ENCODE data around the gene PCNX1. TPM values are rescaled to one million over a fixed set of nuclear protein-coding genes. Genes with fewer than 3 reads are reported as not detected.
"Not testable (repeated sequence)": the region's sequence is repeated elsewhere in the genome, so short reads cannot be mapped to it uniquely, and the experiment has no call there.

The PCNX1 gene
- total RNA-seq, 1 experiment from 2014 or later, result 48.0 TPM

GRCh38 chr14:70873627-70874026 is 33.6 kb upstream of the PCNX1 start:
- Histone ChIP-seq H3K4ac (ENCODE audit: low read depth, low read length) (no peak overlapping the region), H3K4me1 (ENCODE audit: insufficient read depth, low read length) (no peaks in the 10 kb centered on the region; the same call in 1 of the 2 replicates), H3K4me2 (ENCODE audit: insufficient read depth, insufficient read length, low read length) (no peak overlapping the region), H4K8ac (replicated peaks; ENCODE audit: insufficient read length, low read depth, low read length) (no peak overlapping the region), H2BK120ac (ENCODE audit: low read depth, low read length, poor library complexity, severe bottlenecking) (no peak overlapping the region), H2AK5ac (ENCODE audit: insufficient read length, low read length) (no peak overlapping the region), H2AFZ (ENCODE audit: low read length) (no peak overlapping the region), H2BK20ac (ENCODE audit: low read depth, low read length, poor library complexity, severe bottlenecking) (no peak overlapping the region), H3K14ac (ENCODE audit: insufficient read depth, low read length) (no peak overlapping the region), H3K79me1 (ENCODE audit: insufficient read depth, low read depth, low read length, poor library complexity, severe bottlenecking) (no peaks in the 10 kb centered on the region), H3K23me2 (ENCODE audit: insufficient read length, low read depth, low read length, poor library complexity, severe bottlenecking) (no peaks in the 10 kb centered on the region), H4K91ac (ENCODE audit: insufficient read length, low read depth, low read length) (no peak overlapping the region), H3K27ac (ENCODE audit: insufficient read length, low read depth, low read length) (no peak overlapping the region), H3K79me2 (ENCODE audit: insufficient read depth, low read length) (no peaks in the 10 kb centered on the region), H3K9ac (ENCODE audit: extremely low read depth, insufficient read length, low read length) (no peak overlapping the region), H2BK5ac (ENCODE audit: insufficient read length, low read length) (no peak overlapping the region), H2BK12ac (ENCODE audit: insufficient read length, low read depth, low read length) (no peak overlapping the region), H3K27me3 (ENCODE audit: insufficient read depth, low read length) (no peaks in the 10 kb centered on the region), H4K20me1 (ENCODE audit: control insufficient read depth, insufficient read depth, insufficient read length) (no peaks in the 10 kb centered on the region), H3K9me3 (ENCODE audit: control insufficient read depth, low read depth, low read length) (peaks cover 7% of the 10 kb centered on the region), H3K56ac (ENCODE audit: insufficient read length, low read depth, low read length) (no peak overlapping the region), H3T11ph (ENCODE audit: low read length) (no peak overlapping the region), H4K5ac (ENCODE audit: insufficient read length, low read depth, low read length) (no peak overlapping the region), H3K23ac (ENCODE audit: insufficient read length, low read depth, low read length) (no peak overlapping the region), H3K18ac (ENCODE audit: insufficient read length, low read depth, low read length) (no peak overlapping the region), H2BK15ac (ENCODE audit: low read depth, low read length) (no peak overlapping the region)
- 0 out of 3 replicates have a peak, but pooled peaks have one; percentile 13 for TF ChIP-seq CTCF (conservative IDR thresholded peaks at IDR 0.05)
- Mint-ChIP-seq H3K9me3 (peaks cover 27% of the 10 kb centered on the region in 2 experiments), H3K4me1 (peaks cover 11 to 14% of the 10 kb centered on the region in 2 experiments), H3K4me3 (no peak overlapping the region), H3K27me3 (ENCODE audit: low read depth) (no peaks in the 10 kb centered on the region; the same call in none of the 2 replicates), H3K36me3 (ENCODE audit: insufficient read depth in 1 of 3, low read depth in 3 of 3) (peaks cover 15 to 26% (median 23%) of the 10 kb centered on the region in 3 experiments), H3K27ac (no peak overlapping the region)
- DNase-seq, result no peak
- no CpG with 5 or more reads among the region's 4 CpGs for WGBS (ENCODE audit: extremely low coverage, insufficient read length, low lambda C conversion rate)

GRCh38 chr14:70875811-70876460 is 31.3 kb upstream of the PCNX1 start:
- not testable (repeated sequence) for H2AFZ ChIP-seq (ENCODE audit: low read length); H3K79me2 ChIP-seq (ENCODE audit: insufficient read depth, low read length); H2BK5ac ChIP-seq (ENCODE audit: insufficient read length, low read length); H3K27me3 Mint-ChIP-seq (ENCODE audit: low read depth); H3K23me2 ChIP-seq (ENCODE audit: insufficient read length, low read depth, low read length, poor library complexity, severe bottlenecking); H4K5ac ChIP-seq (ENCODE audit: insufficient read length, low read depth, low read length); H3K18ac ChIP-seq (ENCODE audit: insufficient read length, low read depth, low read length); H3K14ac ChIP-seq (ENCODE audit: insufficient read depth, low read length); H3K9me3 ChIP-seq (ENCODE audit: control insufficient read depth, low read depth, low read length); H3K56ac ChIP-seq (ENCODE audit: insufficient read length, low read depth, low read length); H3T11ph ChIP-seq (ENCODE audit: low read length); H4K8ac ChIP-seq (replicated peaks; ENCODE audit: insufficient read length, low read depth, low read length); H3K23ac ChIP-seq (ENCODE audit: insufficient read length, low read depth, low read length); H3K27me3 ChIP-seq (ENCODE audit: insufficient read depth, low read length); H4K20me1 ChIP-seq (ENCODE audit: control insufficient read depth, insufficient read depth, insufficient read length); H3K79me1 ChIP-seq (ENCODE audit: insufficient read depth, low read depth, low read length, poor library complexity, severe bottlenecking); H3K4ac ChIP-seq (ENCODE audit: low read depth, low read length); H2AK5ac ChIP-seq (ENCODE audit: insufficient read length, low read length); H2BK15ac ChIP-seq (ENCODE audit: low read depth, low read length); H3K4me1 ChIP-seq (ENCODE audit: insufficient read depth, low read length); H3K27ac Mint-ChIP-seq; H2BK120ac ChIP-seq (ENCODE audit: low read depth, low read length, poor library complexity, severe bottlenecking); H3K27ac ChIP-seq (ENCODE audit: insufficient read length, low read depth, low read length); H2BK12ac ChIP-seq (ENCODE audit: insufficient read length, low read depth, low read length); H3K4me3 Mint-ChIP-seq; H4K91ac ChIP-seq (ENCODE audit: insufficient read length, low read depth, low read length); H3K4me2 ChIP-seq (ENCODE audit: insufficient read depth, insufficient read length, low read length); H3K9ac ChIP-seq (ENCODE audit: extremely low read depth, insufficient read length, low read length); DNase-seq; H2BK20ac ChIP-seq (ENCODE audit: low read depth, low read length, poor library complexity, severe bottlenecking)
- H3K36me3 Mint-ChIP-seq (ENCODE audit: insufficient read depth in 1 of 3, low read depth in 3 of 3), result peaks cover 5 to 16% (median 15%) of the 10 kb centered on the region in 3 experiments; a peak in 6 of 7 replicates
- peaks cover 12 to 13% of the 10 kb centered on the region in 2 experiments for H3K9me3 Mint-ChIP-seq
- no CpG with 5 or more reads among the region's 6 CpGs for WGBS (ENCODE audit: extremely low coverage, insufficient read length, low lambda C conversion rate)
- peaks cover 11 to 14% of the 10 kb centered on the region in 2 experiments for H3K4me1 Mint-ChIP-seq

Measured in H9 (cell line).